ENCODE measurements around the gene STOX2.

STOX2 gene

DNA sequence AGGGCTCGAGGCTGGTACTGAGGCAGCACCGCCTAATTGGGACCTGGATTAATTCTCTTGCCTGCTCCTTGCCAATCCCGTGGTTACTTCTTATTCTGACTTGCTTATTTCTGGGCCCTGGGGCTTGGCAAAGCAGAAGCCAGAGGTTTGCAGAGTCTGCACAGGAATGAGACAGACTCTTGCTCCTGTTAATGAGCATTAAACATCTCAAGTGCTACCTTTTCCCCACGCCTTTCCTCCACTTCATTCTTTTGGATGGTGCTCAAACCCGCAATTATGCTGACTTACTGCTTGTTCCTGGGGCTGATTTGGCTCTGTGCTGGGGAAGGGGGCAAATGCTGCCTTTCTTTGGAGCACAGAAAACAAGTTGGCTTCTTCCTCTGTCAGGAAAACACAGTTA is 16.5 kb upstream of the STOX2 start:
- DNase-seq (ENCODE audit: low read depth in 2 of 2) = no peak

DNA sequence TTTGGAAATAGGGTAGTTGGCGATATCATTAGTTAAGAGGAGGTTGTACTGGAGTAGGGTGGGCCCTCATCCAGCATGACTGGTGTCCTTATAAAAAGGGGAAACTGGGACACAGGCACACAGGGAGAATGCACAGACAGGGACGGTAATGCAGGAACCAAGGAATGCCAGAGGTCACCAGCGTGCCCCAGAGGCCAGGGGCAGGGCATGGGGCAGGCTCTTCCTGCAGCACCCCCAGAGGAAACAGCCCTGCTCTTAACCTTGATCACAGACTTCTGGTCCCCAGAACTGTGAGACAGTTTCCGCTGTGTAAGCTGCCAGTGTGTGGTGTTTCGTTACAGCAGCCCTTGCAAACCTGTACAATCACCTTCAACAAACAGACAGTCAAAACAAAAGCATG is 15.9 kb upstream of the STOX2 start:
- no peak for DNase-seq (ENCODE audit: low read depth in 2 of 2)

DNA sequence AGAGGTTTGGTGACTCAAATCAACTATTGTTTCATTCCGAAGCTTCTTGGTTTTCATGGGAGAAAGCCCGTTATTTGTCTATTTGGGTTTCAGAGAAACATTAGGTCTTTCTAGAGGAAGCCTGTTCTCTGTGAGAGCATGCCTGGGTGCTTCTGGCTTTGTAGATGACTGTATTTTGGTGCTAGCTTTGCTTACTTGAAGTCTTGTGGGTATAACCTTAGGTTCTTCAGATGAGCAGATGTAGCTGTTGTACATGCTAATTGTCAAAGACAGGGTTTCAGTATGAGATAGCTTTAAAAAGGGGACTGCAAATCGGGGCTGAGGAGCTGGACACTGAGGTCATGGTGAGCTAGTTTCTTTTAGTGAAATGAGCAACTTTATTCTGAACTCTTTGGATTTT is 7.9 kb upstream of the STOX2 start:
- no peak for DNase-seq (ENCODE audit: low read depth in 2 of 2)

DNA sequence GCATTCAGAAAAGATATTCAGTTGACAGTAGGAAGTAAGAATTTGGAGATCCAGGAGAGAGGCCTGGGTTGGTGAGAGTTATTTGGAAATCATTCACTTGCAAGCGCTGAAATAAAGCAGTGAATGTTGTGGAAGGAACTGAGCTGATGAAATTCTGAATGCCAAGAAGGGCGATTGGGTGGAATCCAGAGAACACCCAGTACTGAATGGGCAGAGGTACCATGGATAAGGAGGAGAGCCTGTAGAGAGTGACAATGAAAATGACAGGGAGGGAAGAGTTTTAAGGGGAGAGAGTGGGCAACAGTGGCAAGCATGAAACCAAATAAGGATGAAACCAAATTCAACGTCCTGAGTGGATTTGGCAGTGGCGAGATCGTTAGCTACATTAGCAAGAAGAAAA is 6.7 kb upstream of the STOX2 start:
- no peak for DNase-seq (ENCODE audit: low read depth in 2 of 2)

DNA sequence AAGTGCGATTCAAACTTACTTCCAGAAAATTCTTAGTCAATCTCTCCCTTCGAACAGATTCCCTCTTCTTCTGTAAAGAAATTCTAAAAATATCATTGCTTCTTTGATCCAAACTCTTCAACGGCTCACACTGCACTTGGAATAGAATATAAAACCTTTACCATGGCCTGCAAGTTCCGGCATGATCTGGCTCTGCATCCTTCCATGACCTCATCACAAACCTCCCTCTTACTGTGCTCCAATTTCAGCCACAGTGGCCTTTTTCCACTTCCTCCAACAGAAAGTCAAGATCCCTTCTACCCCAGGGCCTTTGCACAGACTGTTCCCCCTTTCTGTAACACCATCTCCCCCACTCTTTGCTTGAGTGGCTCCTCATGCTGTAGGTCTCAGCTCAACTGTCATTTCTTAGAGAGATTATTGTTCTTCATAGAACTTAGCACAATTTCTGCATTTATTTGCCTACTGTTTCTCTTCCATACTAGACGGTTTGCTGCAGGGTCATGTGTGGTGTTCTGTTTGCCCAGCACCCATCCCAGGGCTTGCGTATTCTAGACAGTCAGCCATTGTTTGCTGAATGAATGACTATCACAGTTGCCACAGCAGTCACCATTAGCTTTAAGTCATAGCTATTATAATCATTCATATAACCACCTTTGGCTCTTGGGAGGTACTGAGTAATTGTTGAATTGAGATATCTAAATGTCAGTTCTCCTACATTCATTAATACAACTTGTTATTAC is 1.9 kb upstream of the STOX2 start:
- no peak for DNase-seq (ENCODE audit: low read depth in 2 of 2)

DNA sequence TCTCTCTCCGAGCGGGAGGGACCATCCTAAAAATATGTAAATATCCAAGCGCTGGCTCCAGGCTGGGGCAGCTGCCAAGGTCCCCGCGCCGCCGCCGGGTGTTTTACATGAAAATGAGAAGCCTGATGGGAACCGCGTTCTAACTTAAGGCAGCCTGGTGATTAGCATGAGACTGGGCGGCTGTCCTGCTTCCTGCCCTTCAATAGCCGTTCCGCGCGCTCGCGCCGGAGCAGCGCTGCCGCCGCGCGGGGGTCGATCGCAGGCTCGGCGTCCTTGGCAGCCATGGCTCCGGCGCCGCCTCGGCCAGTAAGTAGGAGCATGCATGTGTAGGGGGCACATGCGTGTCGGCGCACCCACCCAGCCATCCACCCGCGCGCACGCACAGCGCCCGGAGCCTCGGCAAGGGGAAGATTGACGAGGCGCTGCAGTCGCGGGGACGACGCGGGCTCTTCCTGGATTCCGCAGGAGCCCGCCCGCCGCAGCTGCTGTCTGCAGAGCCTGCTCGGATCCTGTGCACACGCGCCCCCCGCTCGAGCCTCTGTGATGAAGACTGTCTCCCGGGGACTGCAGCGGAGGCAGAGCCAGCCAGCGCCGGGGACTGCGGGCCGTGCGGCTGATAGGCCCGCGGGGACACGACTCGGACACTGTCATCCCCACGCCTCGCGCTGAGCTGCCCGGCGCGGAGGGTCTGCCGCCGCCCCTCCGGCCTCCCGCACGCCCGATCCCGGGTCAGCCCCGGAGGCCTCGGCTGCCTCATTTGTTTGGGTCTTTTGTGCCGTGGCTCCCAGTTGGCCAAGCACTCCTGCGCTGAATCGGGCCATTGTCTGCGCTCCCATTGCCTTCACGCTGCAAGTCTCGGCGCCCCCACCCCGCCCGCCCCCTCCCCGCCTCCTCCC is 734 bp downstream of the STOX2 start:
- DNase-seq (ENCODE audit: low read depth in 2 of 2) = no peak

DNA sequence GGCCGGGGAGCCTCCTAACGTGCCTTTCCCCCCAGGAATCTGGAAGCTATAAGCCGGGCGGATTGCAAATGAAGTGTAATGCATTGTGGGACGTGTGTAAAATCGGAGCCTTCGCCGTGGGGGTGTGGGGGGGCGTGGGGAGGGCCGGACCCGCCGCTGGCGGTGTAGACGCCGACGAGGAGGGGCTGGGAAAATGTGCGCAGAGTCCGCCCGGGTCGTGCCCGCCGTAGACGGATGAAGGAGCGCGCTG is 1.3 kb downstream of the STOX2 start:
- DNase-seq (ENCODE audit: low read depth in 2 of 2) = no peak

DNA sequence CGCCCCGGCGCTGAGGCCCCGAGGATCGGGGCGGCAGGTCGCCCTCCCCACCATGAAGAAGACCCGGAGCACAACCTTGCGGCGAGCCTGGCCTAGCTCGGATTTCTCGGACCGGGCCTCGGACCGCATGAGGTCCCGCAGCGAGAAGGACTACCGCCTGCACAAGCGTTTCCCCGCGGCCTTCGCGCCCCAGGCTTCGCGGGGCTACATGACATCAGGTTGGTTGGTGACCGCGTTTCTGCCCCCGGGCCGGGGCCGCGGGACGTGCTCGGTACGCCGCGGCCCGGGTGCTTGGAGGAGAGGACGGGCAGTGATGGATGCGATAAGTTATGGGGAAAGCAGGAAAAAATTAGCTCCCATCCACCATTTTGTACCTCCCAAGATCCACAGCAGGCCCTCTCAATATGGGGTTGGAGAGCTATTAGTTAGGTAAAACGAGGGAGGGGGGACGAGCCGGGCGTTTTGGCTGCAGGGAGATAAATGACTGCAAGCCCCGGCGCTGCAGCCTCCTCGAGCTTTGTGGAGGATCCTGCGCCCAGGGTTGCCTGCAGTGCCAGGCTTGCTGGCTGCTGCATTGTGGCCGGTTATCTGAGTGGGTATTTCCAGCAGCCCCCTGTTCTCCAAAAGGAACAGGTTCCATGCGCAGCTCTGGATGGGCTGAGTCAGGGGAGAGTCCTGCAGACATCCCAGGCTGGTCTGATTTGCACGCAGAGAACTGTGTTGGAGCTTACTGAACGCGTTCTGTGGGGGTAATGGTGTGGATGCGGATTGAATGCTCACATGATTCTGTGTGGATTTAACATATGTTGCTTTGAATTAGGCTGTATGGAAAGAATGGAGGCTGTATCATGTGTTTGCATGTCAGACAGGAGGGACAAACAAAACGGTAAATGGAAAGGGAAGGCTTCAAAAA is 1.9 kb downstream of the STOX2 start:
- no peak for DNase-seq (ENCODE audit: low read depth in 2 of 2)

DNA sequence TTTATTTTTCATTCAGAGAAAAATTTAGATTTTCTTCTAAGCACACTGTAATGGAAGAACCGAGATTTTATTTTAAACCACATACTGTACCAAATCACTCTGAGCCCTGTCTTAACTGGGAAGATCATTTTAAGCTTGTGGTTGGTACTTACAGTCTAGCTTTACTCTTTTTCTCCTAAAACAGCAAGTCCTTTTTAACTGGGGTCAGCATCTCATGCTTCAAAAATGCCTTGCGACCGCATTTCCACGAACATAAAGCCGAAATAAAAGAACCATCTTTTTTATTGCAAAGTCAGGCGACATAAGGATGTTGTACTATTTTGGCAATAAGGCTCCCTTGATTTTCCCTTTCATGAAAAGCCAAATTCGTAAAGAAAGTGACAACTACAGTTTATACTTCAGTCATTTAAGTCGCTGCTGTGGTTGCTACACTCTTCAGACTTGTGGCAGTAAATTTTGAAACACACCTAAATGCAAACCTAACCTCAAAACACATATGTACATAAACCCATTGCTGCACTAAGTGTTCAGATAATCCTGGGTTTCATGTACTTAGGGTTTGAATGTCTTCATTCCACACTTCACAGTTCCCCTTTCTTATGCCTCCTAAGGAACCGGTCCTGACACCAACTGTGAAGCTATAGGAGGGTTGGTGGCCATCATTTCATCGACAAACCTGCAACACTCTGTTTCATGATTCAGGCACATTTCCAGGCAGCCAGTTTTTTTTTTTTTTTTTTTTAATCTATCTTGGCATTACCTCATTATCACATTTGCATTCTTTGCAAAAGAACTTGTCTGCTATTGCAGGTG is 3.0 kb downstream of the STOX2 start:
- no peak for DNase-seq (ENCODE audit: low read depth in 2 of 2)

DNA sequence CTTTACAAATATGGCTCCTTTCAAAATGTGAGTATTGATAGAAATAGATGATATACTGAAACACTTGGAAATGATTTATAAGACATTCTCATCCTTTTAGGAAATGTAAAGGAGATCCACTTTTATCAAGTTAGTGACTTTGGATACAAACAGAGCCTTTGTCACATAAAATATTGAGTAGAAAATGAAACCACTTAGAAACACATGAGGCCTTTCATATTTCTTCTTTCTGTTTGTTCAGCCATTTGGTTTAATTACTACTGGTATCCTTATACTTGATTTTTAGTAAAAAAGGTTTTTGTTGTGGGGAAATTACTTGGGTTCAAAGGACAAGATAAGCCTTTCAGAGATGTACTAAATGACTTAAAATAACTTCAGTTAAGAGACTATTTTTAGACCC is 4.1 kb downstream of the STOX2 start:
- DNase-seq (ENCODE audit: low read depth in 2 of 2) = no peak

DNA sequence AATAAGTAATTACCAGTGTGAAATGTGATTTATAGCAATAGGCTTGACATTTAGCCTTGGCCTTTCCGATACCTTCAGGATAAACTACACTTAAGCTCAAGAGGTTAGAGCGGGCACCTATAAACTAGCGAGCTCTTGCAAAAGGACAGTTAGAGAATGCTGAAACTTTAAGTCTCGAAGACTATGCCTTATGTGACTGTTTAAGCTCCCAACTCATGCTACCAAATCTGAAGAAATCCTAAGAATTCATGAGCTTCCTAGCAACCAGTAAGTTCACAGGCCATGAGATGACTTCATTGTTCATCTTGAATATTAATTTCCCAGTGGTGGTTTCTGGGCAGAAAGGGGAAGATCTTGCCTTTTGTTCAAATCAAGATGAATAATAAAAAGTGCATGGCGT is 4.7 kb downstream of the STOX2 start:
- DNase-seq (ENCODE audit: low read depth in 2 of 2) = no peak

DNA sequence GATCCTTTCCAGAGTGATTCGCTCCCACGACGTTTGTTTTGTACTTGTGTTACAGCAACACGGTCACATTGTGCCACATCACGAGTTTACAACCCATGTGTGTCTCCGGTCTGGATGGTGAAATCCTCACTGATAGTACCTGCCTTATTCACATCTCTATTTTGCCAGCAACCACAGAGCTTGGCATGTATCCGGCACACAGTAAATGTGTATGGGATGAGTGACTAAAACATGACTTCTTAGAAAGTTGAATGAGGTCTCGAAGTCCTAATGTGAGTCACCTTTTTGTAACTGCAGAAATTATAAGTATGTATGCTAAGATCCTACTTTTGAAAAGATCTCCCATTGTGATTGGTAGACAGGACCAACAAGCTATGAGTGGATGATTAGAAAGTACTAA is 7.5 kb downstream of the STOX2 start:
- no peak for DNase-seq (ENCODE audit: low read depth in 2 of 2)

DNA sequence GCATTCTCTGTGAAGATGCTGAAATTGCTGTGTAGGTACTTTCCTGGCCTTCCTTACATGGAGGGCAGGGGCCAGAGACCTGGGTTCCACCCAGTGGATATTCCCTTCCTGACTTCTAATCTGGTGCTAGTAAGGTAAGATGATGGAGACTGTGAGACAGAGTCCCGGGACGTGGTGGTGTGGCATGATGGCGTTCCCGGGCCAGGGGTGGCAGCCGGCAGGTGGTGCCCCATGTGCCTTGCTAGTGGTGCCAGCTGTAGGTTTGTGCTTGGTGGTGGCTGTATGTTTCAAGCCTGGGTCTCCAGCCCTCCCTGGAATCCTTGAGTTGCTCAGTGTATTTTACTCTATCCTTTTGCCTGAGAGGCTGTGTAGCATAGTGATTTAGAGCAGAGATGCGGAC is 10.9 kb downstream of the STOX2 start:
- no peak for DNase-seq (ENCODE audit: low read depth in 2 of 2)

DNA sequence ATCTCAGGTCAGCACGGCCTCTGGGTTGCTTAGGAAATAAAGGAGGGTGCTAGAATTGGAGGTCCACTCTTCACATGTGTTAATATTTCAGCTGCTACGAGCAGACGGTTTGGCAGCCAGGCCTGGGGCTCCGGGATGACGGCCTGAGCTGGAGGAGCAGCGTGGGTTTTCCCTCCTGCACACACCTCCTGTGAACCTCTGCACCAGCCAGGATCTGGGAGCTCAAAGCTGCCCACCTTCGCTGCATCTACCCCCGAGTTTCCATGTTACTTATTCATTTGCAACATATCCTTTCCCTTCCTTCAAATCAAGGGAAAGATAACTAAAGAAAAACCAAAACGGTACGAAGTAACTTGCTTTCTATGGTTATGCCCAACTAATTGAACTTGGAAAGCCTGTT is 13.6 kb downstream of the STOX2 start:
- DNase-seq (ENCODE audit: low read depth in 2 of 2) = no peak

DNA sequence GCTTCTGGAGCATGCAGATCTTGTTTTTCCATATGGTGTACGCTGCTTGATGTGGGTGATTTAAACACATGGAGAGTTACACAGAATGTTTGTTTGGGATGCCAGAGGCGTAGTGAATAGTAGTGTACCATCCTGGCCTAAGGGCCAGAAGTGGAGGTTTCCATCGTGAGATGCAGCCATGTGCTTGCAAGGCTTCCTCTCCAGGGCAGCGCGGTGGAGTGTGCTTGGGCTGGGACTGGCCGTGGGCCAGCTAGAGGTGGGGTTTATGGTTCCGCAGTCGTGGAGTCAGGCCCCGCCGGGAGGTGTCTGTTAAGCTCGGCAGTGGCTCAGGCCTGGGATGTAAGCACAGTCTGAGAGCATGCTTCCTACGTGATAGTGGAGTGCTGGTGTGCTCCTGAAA is 14.0 kb downstream of the STOX2 start:
- no peak for DNase-seq (ENCODE audit: low read depth in 2 of 2)

DNA sequence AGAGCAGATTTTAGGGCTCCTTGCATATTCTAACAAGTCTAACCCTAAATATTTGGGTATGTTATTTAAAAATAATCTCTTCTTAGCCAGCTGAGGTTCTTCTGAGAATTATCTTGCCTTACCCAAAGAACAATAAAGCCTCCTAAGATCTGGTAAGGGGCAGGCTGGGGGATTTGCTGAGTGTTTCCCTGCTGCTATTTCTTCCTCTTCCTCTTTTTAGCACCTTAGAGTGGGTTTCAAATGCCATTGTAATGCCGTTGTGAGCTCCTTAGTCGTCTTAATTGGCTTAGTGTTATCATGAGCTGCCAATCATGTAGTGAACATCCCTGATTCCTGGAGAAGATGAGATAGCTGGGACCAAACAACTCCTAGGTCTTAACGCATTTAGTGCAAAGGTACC is 15.4 kb downstream of the STOX2 start:
- no peak for DNase-seq (ENCODE audit: low read depth in 2 of 2)

DNA sequence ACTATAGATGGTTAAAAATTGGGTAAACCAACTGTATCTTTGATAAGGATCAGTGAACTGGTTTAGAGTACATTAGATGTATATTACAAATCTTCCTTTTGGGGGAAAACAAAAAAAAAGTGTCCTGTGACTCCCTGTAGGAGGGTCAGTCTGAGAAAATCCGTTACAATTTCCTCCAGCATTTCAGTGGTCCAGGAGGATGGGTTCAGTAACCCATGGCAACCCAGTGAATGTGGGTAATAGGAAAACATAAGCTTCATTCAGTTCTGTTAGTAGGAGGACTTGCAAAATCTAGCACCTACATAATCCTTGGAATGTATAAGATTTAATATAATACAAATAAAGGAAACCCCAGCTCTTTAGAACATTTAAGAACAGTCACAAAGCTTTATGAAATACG is 16.2 kb downstream of the STOX2 start:
- DNase-seq (ENCODE audit: low read depth in 2 of 2) = no peak

DNA sequence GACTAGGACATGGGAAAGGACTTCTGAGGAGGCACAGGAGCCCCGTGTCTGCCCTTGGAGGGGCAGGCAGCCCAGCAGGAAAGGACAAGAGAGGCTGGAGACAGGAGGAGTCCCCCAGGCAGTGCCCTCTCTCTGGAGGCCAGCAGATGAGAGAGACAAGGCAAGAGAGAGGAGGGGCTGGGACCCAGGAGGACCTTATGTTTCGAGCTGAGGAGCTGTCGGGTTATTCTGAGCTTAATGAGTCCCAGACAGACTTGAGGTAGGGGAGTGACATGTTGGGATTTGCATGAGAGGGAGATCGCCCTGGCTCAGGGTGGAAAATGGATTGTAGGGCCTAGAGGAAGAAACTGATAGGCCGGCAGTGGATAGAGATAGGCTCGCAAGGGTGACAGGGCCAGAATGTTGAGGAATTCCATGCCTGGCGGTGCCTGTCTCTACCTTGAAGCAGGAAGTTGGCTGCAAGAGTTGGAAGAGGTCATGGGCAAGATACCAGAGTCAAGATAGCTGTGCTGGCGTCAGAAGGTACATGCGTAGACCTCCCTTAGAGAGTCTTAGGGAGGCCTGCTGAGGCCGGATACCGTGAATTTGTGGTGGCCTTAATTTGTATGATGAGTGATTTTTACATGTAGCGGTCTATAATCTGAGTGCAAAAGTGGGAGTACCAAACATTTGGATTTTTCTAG is 19.4 kb downstream of the STOX2 start:
- DNase-seq (ENCODE audit: low read depth in 2 of 2) = no peak

DNA sequence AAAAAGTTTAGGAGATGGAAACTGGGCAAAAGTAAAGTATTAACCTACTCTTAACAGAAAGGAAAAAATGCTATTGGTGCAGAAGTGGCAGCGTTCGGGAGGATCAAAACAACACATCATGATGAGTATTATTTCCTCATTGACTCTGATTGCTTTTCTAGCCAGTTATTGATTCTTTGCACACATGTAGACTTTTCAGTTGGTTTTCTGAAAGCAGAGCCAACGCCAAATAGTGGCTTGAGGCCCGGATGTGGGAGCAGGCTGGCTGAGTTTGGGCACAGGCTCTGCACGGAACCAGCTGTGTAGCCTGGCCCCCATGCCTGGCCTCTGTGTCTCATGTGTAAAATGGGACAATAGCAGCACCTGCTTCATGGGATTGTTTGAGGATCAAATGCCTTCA is 21.8 kb downstream of the STOX2 start:
- DNase-seq (ENCODE audit: low read depth in 2 of 2) = no peak

DNA sequence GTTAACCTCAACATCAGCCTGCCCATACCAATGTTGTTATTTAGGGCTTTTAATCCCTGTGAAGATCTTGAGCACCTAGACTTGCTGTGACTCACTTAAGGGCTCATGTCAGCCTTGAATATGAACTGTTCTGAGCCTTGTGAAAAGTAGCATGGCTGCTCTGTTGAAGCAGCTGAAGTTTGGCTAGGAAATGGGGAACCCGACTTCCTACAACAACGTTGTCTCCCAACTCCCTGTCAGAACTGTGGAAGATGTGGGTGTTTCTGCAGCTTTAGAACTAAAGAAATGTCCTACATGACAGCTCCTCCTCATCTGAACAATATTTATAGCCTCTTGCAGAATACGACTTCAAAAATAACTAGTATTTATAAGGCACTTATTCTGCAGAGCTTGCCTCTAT is 27.5 kb downstream of the STOX2 start:
- no peak for DNase-seq (ENCODE audit: low read depth in 2 of 2)

DNA sequence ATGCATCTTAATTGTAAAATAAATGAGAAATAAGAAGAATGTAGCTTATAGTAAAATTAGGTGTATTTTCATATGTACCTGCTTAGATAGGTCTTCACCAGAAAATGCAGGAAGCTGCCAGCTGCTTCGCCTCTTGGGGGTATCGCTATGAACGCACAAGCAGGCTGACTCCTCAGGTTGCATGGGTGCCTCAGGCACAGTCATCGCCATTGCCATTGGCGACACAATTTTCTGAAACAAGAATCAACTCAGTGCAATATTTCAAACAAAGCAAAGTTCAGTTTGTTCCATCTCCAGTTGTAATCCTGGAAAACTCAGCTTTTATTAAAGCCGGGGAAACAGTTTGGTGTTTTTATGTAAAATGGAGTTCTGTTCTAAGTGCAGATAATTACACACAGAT is 29.7 kb downstream of the STOX2 start:
- no peak for DNase-seq (ENCODE audit: low read depth in 2 of 2)

Data from stimulated activated CD4-positive, alpha-beta T cell treated with anti-CD3 and anti-CD28 coated beads, Interleukin-1b, Interleukin-23, amount 100 ng/mL, for 4 hours (primary cell).